HG02884 (cell line): ENCODE measurements around the gene GNL1.
"Not testable (repeated sequence)": the region's sequence is repeated elsewhere in the genome, so short reads cannot be mapped to it uniquely, and the experiment has no call there.

Source experiments
- ATAC-seq: cut with Tn5 transposase; IDR thresholded peaks from one replicate; pipeline ENCODE4 v1.9.1; 2021; ENCODE audit warnings: mild to moderate bottlenecking, moderate library complexity; ENCODE audit not compliant: unreplicated experiment

Gene GNL1

DNA sequence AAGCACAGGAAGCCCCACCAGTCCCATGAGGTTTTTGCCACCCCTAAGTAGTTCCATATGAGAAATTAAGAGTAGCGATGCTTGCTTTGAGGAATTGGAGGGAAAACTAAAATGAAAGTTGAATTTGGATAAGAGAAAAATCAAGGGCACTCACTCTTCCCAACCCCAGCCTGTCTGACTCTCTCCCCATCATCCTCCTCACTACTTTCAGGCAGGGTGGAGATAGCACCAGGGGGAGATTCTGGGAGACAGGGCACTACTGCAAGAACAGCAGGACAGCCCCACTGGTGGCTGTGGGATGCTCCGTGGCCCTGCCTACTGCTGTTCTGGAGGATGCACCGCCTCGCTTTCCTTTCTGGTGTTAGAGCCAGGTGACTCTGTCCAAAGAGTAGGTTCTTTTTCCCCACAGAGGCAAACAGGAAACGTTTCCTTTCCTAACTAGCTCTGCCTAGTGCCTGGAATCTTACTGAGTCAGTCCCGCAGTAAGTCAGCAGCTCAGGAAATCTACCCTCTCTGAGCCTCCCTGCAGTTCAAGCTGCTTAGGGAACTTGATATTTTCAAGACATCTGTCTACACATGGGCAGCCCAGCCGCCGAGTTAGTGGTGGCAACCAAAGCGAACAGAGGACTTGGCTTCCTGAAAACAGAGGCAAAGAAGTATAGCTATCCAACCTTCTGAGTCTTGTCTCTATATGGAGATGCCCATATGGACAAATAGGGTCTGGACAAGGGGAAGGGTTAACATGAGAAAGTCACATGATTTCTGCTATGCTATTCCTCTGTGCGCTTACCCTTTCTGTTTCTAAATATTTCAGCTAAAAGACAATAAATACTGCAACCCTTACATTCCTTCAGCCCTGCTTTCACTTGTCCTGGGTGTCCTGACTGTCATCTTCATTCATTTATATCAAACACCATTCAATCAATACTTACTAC is 55.6 kb downstream of the GNL1 start:
- no peak for ATAC-seq

DNA sequence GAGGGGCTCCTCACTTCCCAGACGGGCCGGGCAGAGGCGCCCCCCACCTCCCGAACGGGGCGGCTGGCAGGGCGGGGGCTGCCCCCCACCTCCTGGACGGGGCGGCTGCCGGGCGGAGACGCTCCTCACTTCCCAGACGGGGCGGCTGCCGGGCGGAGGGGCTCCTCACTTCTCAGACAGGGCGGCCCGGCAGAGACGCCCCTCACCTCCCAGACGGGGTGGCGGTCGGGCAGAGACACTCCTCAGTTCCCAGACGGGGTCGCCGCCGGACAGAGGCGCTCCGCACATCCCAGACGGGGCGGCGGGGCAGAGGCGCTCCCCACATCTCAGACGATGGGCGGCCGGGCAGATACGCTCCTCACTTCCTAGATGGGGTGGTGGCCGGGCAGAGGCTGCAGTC is 57.6 kb downstream of the GNL1 start:
- not testable (repeated sequence) for ATAC-seq

DNA sequence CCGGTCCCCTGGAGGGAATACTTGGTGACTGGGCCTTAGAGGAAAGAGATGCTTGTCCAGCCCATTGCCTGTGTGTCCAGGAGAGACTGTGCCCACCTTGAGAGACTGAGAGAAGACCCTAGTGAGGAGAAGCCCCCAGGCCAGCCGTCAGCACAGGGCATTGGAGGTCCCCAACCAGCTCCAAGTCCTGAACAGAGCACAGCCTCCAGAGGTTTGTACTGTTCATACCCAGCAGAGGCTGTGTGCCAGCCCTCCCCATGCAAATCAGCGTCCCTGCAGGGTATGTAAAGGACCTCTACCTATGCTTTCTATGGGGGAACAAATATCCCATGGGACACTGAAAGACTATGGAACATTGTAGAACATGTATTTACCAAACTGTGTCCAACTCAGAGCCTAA is 58.6 kb downstream of the GNL1 start:
- ATAC-seq: no peak

DNA sequence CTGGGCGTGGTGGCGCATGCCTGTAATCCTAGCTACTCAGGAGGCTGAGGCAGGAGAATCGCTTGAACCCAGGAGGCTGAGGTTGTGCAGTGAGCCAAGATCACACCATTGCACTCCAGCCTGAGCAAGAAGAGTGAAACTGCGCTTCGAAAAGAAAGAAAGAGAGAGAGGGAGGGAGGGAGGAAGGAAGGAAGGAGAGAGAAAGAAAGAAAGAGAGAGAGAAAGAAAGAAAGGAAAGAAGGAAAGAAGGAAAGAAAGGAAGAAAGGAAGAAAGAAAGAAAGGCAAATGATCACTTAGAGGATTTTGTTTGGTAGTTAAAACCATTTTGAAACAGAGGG is 59.1 kb downstream of the GNL1 start:
- not testable (repeated sequence) for ATAC-seq

DNA sequence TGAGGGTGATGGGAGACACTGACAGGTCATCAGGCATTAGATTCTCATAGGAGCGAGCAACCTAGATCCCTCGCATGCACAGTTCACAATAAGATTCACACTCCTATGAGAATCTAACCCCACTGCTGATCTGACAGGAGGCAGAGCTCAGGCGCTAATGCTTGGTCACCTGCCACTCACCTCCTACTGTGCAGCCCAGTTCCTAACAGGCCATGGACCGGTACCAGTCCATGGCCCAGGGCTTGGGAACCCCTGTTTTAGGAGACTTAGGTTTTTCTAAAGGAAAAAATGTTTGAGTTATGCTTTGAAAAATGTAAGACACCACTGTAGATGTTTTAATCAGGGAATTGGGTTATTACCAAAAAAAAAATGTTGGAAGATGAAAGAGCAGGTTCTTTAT is 60.3 kb downstream of the GNL1 start:
- ATAC-seq: no peak

DNA sequence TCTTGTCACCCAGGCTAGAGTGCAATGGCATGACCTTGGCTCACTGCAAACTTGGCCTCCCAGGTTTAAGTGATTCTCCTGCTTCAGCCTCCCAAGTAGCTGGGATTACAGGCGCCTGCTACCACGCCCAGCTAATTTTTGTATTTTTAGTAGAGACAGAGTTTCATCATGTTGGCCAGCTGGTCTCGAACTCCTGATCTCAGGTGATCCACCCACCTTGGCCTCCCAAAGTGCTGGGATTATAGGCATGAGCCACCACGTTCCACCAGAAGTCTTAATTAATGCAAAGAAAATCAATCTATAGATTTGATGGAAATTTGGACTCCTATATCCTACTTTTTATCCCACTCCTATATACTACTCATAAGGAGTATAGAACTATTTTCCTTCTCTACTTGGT is 61.2 kb downstream of the GNL1 start:
- ATAC-seq: not testable (repeated sequence)

DNA sequence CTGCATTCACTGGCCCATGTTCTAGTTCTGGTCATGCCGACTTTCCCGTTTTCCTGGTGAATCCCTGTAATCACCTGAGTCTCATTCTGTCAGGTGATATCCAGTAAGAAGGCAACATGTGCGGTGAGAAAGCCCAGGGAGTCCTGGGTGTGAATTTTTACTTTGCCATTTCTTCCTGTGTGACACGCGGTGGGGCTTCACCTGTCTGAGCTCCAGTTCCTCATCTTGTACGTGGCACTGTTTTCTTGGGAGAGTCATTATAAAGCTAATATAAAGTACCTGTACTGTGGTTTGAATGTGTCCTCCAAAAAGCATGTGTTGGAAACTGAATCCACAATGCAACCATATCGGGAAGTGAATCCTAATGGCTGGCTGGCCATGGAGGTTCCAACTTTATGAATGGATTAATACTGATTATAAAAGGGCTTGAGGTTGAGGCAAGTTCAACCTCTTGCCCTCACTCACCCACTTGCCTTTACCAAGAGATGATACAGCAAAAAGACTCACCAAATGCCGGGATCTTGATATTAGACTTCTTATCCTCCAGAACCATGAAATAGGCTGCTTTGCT is 61.9 kb downstream of the GNL1 start:
- ATAC-seq: no peak

DNA sequence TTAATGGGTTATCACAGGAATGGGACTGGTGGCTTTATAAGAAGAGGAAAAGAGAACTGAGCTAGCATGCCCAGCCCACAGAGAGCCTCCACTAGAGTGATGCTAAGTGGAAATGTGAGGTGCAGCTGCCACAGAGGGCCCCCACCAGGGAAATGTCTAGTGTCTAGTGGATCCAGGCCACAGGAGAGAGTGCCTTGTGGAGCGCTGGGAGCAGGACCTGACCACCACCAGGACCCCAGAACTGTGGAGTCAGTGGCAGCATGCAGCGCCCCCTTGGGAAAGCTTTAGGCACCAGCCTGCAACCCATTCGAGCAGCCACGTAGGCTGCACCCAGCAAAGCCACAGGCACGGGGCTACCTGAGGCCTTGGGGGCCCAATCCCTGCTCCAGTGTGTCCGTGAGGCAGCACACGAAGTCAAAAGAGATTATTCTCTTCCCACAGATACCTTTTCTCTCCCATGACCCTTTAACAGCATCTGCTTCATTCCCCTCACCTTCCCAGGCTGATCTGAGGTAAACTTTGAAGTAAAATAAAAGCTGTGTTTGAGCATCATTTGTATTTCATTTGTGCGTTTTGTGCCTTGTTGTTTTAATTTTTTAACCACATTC is 62.5 kb downstream of the GNL1 start:
- ATAC-seq: no peak

DNA sequence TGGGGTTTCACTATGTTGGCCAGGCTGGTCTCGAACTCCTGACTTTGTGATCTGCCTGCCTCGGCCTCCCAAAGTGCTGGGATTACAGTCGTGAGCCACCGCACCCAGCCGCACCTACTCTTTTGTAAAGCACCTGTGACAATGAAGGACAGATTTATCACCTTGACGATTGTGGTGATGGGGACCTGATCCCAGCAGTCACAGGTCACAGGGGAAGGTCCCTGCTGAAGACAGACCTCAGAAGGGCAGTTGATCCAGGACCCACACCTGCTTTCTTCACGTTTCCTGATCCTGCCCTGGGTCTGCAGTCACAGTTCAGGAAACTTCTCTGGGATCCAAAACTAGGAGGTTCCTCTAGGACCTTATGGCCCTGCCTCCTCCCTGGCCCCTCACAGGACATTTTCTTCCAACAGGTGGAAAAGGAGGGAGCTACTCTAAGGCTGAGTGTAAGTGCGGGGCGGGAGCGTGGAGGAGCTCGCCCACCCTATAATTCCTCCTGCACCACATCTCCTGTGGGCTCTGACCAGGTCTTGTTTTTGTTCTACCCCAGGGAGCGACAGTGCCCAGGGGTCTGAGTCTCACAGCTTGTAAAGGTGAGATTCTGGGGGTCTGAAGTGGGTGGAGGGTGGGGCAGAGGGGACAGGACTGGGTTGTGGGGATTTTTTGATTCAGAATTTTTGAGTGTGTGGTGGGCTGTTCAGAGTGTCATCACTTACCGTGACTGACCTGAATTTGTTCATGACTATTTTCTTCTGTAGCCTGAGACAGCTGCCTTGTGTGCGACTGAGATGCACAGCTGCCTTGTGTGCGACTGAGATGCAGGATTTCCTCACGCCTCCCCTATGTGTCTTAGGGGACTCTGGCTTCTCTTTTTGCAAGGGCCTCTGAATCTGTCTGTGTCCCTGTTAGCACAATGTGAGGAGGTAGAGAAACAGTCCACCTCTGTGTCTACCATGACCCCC is 64.0 kb downstream of the GNL1 start:
- no peak for ATAC-seq
